Muscle of leg (tissue), 11 donors: ENCODE results near the gene FHIT. TPM values are rescaled to one million over a fixed set of nuclear protein-coding genes. Genes with fewer than 3 reads are reported as not detected.
"Not testable (repeated sequence)": the region's sequence is repeated elsewhere in the genome, so short reads cannot be mapped to it uniquely, and the experiment has no call there.

ENCODE experiments used
- DNase-seq: peaks from one replicate; pipeline ENCODE4 v3.0.0; 2013
- H3K27ac ChIP-seq: one replicate; pipeline ENCODE4 v1.5.1; 2013; ENCODE audit warnings: mild to moderate bottlenecking, low read length, control low read depth
- H3K27me3 ChIP-seq: one replicate; pipeline ENCODE4 v1.6.1; 2013; ENCODE audit warnings: low read length; ENCODE audit not compliant: control insufficient read depth, insufficient read depth
- H3K36me3 ChIP-seq: one replicate; pipeline ENCODE4 v1.6.1; 2013; ENCODE audit warnings: low read length; ENCODE audit not compliant: control insufficient read depth, insufficient read depth
- H3K4me1 ChIP-seq: one replicate; pipeline ENCODE4 v1.6.1; 2013; ENCODE audit warnings: low read length; ENCODE audit not compliant: control insufficient read depth, insufficient read depth
- H3K4me3 ChIP-seq: one replicate; pipeline ENCODE4 v1.5.1; 2013; ENCODE audit warnings: low read length, control low read depth
- H3K9me3 ChIP-seq: replicated peaks from 2 replicates; pipeline ENCODE4 v1.6.1; 2013; ENCODE audit warnings: low read depth, low read length; ENCODE audit not compliant: control insufficient read depth
- WGBS: methylation state at CpG from one replicate; pipeline ENCODE4 v1.1.5; 2013; ENCODE audit warnings: missing lambda C conversion rate; ENCODE audit not compliant: insufficient coverage; 5-methylcytosine and 5-hydroxymethylcytosine counted together
- polyA plus RNA-seq, 8 donors: library from polyadenylated mRNA; unstranded; fragments of 120-200 nt; gene quantifications; one replicate each; pipeline versions ENCODE4 v1.2.1 to v1.2.3, GENCODE V29; 2013; ENCODE audit warnings: inconsistent platforms in 1 of 8, low replicate concordance in 1 of 8; ENCODE audit not compliant: insufficient read length in 8 of 8, insufficient read depth in 1 of 8
- total RNA-seq: library from RNA; stranded (reverse); fragments of 120-200 nt; gene quantifications from one replicate; pipeline ENCODE4 v1.2.4, GENCODE V29; 2013

Gene FHIT
- total and polyA plus RNA-seq, 9 donors = 4.1 to 8.0 (median 5.3) TPM

- DNase-seq = no peak
- Histone ChIP-seq H3K27ac (no peak overlapping the region), H3K27me3 (no peaks in the 10 kb centered on the region), H3K4me3 (no peak overlapping the region), H3K36me3 (no peaks in the 10 kb centered on the region), H3K9me3 (no peaks in the 10 kb centered on the region), H3K4me1 (no peaks in the 10 kb centered on the region)
- WGBS = no CpG with 5 or more reads among the region's 4 CpGs
Observed at GRCh38 chr3:60555686-60556354, 695.4 kb downstream of the FHIT start.

- WGBS = no CpG with 5 or more reads among the region's 3 CpGs
- no peaks in the 10 kb centered on the region for H3K4me1 ChIP-seq
Observed at GRCh38 chr3:60553144-60553543, 698.1 kb downstream of the FHIT start.

GRCh38 chr3:60552581-60552980, 698.7 kb downstream of the FHIT start:
- WGBS = no CpG with 5 or more reads among the region's 2 CpGs
- Histone ChIP-seq H3K4me1 (no peaks in the 10 kb centered on the region), H3K36me3 (no peaks in the 10 kb centered on the region), H3K27me3 (no peaks in the 10 kb centered on the region), H3K4me3 (no peak overlapping the region), H3K27ac (no peak overlapping the region), H3K9me3 (no peaks in the 10 kb centered on the region)
- no peak for DNase-seq

More at GRCh38 chr3:60553144-60553543, 698.1 kb downstream of the FHIT start:
- Histone ChIP-seq H3K36me3 (no peaks in the 10 kb centered on the region), H3K9me3 (no peaks in the 10 kb centered on the region), H3K27me3 (no peaks in the 10 kb centered on the region), H3K27ac (no peak overlapping the region), H3K4me3 (no peak overlapping the region)
- no peak for DNase-seq

- Histone ChIP-seq H3K9me3 (no peaks in the 10 kb centered on the region), H3K27me3 (no peaks in the 10 kb centered on the region), H3K4me3 (no peak overlapping the region), H3K27ac (no peak overlapping the region), H3K36me3 (no peaks in the 10 kb centered on the region), H3K4me1 (no peaks in the 10 kb centered on the region)
- no CpG with 5 or more reads among the region's 5 CpGs for WGBS
- no peak for DNase-seq
Observed at GRCh38 chr3:60551455-60552209, 699.6 kb downstream of the FHIT start.

- no CpG with 5 or more reads among the region's 2 CpGs for WGBS
- Histone ChIP-seq H3K4me3 (no peak overlapping the region), H3K9me3 (no peaks in the 10 kb centered on the region), H3K4me1 (no peaks in the 10 kb centered on the region), H3K27me3 (no peaks in the 10 kb centered on the region), H3K27ac (no peak overlapping the region), H3K36me3 (no peaks in the 10 kb centered on the region)
- DNase-seq = no peak
Observed at GRCh38 chr3:60549863-60550262, 701.4 kb downstream of the FHIT start.

GRCh38 chr3:60542995-60543394, 708.3 kb downstream of the FHIT start:
- WGBS = 52% methylated on average over 3 of the region's 3 CpGs
- no peak overlapping the region for H3K4me3 ChIP-seq
- H3K27ac ChIP-seq = no peak overlapping the region
- H3K4me1 ChIP-seq = no peaks in the 10 kb centered on the region
- DNase-seq = peak; percentile 1
- H3K27me3 ChIP-seq = no peaks in the 10 kb centered on the region
- H3K9me3 ChIP-seq = no peaks in the 10 kb centered on the region
- H3K36me3 ChIP-seq = no peaks in the 10 kb centered on the region

GRCh38 chr3:60539394-60539793, 711.9 kb downstream of the FHIT start:
- not testable (repeated sequence) for H3K36me3 ChIP-seq, H3K27ac ChIP-seq, H3K9me3 ChIP-seq, H3K4me1 ChIP-seq, DNase-seq, H3K27me3 ChIP-seq, H3K4me3 ChIP-seq
- WGBS = no CpG with 5 or more reads among the region's 2 CpGs

GRCh38 chr3:60536420-60536819, 714.8 kb downstream of the FHIT start:
- Histone ChIP-seq H3K9me3 (no peaks in the 10 kb centered on the region), H3K4me1 (no peaks in the 10 kb centered on the region), H3K27me3 (no peaks in the 10 kb centered on the region), H3K27ac (no peak overlapping the region), H3K36me3 (no peaks in the 10 kb centered on the region), H3K4me3 (no peak overlapping the region)
- DNase-seq = no peak
- no CpG with 5 or more reads among the region's 3 CpGs for WGBS

GRCh38 chr3:60531759-60532158, 719.5 kb downstream of the FHIT start:
- no peaks in the 10 kb centered on the region for H3K4me1 ChIP-seq
- no peaks in the 10 kb centered on the region for H3K36me3 ChIP-seq
- H3K9me3 ChIP-seq = no peaks in the 10 kb centered on the region
- no peak for DNase-seq
- H3K4me3 ChIP-seq = no peak overlapping the region
- H3K27ac ChIP-seq = no peak overlapping the region
- WGBS = no CpG with 5 or more reads among the region's 5 CpGs
- H3K27me3 ChIP-seq = no peaks in the 10 kb centered on the region

- Histone ChIP-seq H3K9me3 (no peaks in the 10 kb centered on the region), H3K4me1 (no peaks in the 10 kb centered on the region), H3K27me3 (no peaks in the 10 kb centered on the region), H3K4me3 (no peak overlapping the region), H3K36me3 (no peaks in the 10 kb centered on the region), H3K27ac (no peak overlapping the region)
- no peak for DNase-seq
- WGBS = 80% methylated on average over 1 of the region's 1 CpG
Observed at GRCh38 chr3:60528651-60529050, 722.6 kb downstream of the FHIT start.
